HEK293 (cell line): Measurements from ENCODE around the gene RGS8.

Experiments used
- CTCF ChIA-PET: fragments of 350-600 bp; formaldehyde crosslinking; extraction: SDS; loops from one replicate; lab custom pipeline; 2021; ENCODE audit warnings: antibody characterized with exemption; lab: Yijun Ruan, JAX
- POLR2A ChIA-PET: fragments of 300-600 bp; formaldehyde crosslinking; extraction: SDS; loops from one replicate; lab custom pipeline; 2020; ENCODE audit warnings: antibody characterized with exemption, inconsistent platforms; lab: Yijun Ruan, JAX
- H3K27ac ChIP-seq: fragments of 200-500 bp; sonication (Bioruptor generic); 2 replicates; pipeline ENCODE4 v1.5.1; 2014; ENCODE audit warnings: low read depth, low read length, control low read depth, inconsistent platforms; ENCODE audit errors: extremely low read depth
- H3K36me3 ChIP-seq, 2 experiments: fragments of 200-500 bp in 1 of 2; sonication (Bioruptor generic) in 1 of 2; 1 replicate in 1 of 2; 2 replicates in 1 of 2; pipeline ENCODE4 v1.5.1; 2014 to 2017; ENCODE audit warnings: inconsistent platforms in 2 of 2, low read length in 2 of 2; ENCODE audit not compliant: control insufficient read depth in 2 of 2, insufficient read depth in 1 of 2
- H3K4me1 ChIP-seq: fragments of 200-500 bp; sonication (Bioruptor generic); 2 replicates; pipeline ENCODE4 v1.5.1; 2014; ENCODE audit warnings: mild to moderate bottlenecking, low read length, inconsistent platforms; ENCODE audit not compliant: control insufficient read depth, insufficient read depth
- H3K4me3 ChIP-seq: 2 replicates; pipeline ENCODE4 v1.5.1; 2011; ENCODE audit warnings: low read depth, mild to moderate bottlenecking, control low read depth, low read length, moderate library complexity
- H3K9me3 ChIP-seq: fragments of 200-500 bp; sonication (Bioruptor generic); 2 replicates; pipeline ENCODE4 v1.5.1; 2014; ENCODE audit warnings: low read depth, low read length, inconsistent platforms; ENCODE audit not compliant: control insufficient read depth, insufficient read depth
- GFI1B ChIP-seq: fragments of 450-650 bp; formaldehyde crosslinking; IDR thresholded peaks from 2 replicates; pipeline ENCODE4 v1.5.1; 2016; ENCODE audit warnings: missing biosample characterization, missing genetic modification characterization
- KLF10 ChIP-seq: fragments of 450-650 bp; IDR thresholded peaks from 2 replicates; pipeline ENCODE4 v1.5.1; 2018; ENCODE audit warnings: missing biosample characterization, mild to moderate bottlenecking, missing genetic modification characterization
- KLF16 ChIP-seq: fragments of 450-650 bp; formaldehyde crosslinking; IDR thresholded peaks from 2 replicates; pipeline ENCODE4 v1.5.1; 2017; ENCODE audit warnings: missing biosample characterization, missing genetic modification characterization
- SP2 ChIP-seq: fragments of 450-650 bp; formaldehyde crosslinking; IDR thresholded peaks from 2 replicates; pipeline ENCODE4 v1.5.1; 2016; ENCODE audit warnings: missing biosample characterization, missing genetic modification characterization
- YY2 ChIP-seq: fragments of 450-650 bp; formaldehyde crosslinking; IDR thresholded peaks from 2 replicates; pipeline ENCODE4 v1.5.1; 2016; ENCODE audit warnings: missing biosample characterization, missing genetic modification characterization
- ZNF16 ChIP-seq: fragments of 450-650 bp; formaldehyde crosslinking; IDR thresholded peaks from 2 replicates; pipeline ENCODE4 v1.5.1; 2016; ENCODE audit warnings: low read depth, missing biosample characterization, missing genetic modification characterization
- ZNF2 ChIP-seq: fragments of 450-650 bp; formaldehyde crosslinking; IDR thresholded peaks from 2 replicates; pipeline ENCODE4 v1.5.1; 2016; ENCODE audit warnings: missing biosample characterization, missing genetic modification characterization
- ZNF274 ChIP-seq, 2 experiments: fragments of 200-500 bp in 1 of 2; fragments of 450-650 bp in 1 of 2; sonication (Bioruptor generic) in 1 of 2; formaldehyde crosslinking in 1 of 2; IDR thresholded peaks; 2 replicates each; pipeline versions ENCODE4 v1.5.1 to v1.6.1; 2014 to 2016; ENCODE audit warnings: borderline replicate concordance in 1 of 2, inconsistent platforms in 1 of 2, low read length in 1 of 2, missing biosample characterization in 1 of 2, missing genetic modification characterization in 1 of 2
- ZNF416 ChIP-seq: fragments of 450-650 bp; formaldehyde crosslinking; IDR thresholded peaks from 2 replicates; pipeline ENCODE4 v1.5.1; 2016; ENCODE audit warnings: missing biosample characterization, missing genetic modification characterization
- ZNF776 ChIP-seq: fragments of 450-650 bp; formaldehyde crosslinking; IDR thresholded peaks from 2 replicates; pipeline ENCODE4 v1.5.0; 2017; ENCODE audit warnings: missing biosample characterization, missing genetic modification characterization, borderline replicate concordance
- ZNF785 ChIP-seq: fragments of 450-650 bp; formaldehyde crosslinking; IDR thresholded peaks from 2 replicates; pipeline ENCODE4 v1.5.1; 2016; ENCODE audit warnings: missing biosample characterization, missing genetic modification characterization
- ZNF830 ChIP-seq: fragments of 450-650 bp; IDR thresholded peaks from 2 replicates; pipeline ENCODE4 v1.5.0; 2018; ENCODE audit warnings: missing biosample characterization, missing genetic modification characterization, low read depth, mild to moderate bottlenecking, moderate library complexity
- TF ChIP-seq, protein P1 (sequence below): fragments of 450-650 bp; formaldehyde crosslinking; IDR thresholded peaks from 2 replicates; pipeline ENCODE4 v1.5.1; 2016; ENCODE audit warnings: missing biosample characterization, missing genetic modification characterization
- TF ChIP-seq, protein P2 (sequence below): fragments of 450-650 bp; formaldehyde crosslinking; IDR thresholded peaks from 2 replicates; pipeline ENCODE4; 2016; ENCODE audit warnings: missing biosample characterization, missing genetic modification characterization
- TF ChIP-seq, protein P3 (sequence below): fragments of 450-650 bp; formaldehyde crosslinking; IDR thresholded peaks from 2 replicates; pipeline ENCODE4 v1.5.1; 2017; ENCODE audit warnings: missing biosample characterization, missing genetic modification characterization
- TF ChIP-seq, protein P4 (sequence below): fragments of 450-650 bp; IDR thresholded peaks from 2 replicates; pipeline ENCODE4 v1.5.1; 2018; ENCODE audit warnings: missing biosample characterization, missing genetic modification characterization

Gene RGS8

GRCh38 chr1:182719553-182719952 is 35.2 kb upstream of the RGS8 start:
- CTCF ChIA-PET: interaction anchor here (0.7 to 1.6 kb wide), 2 partner anchors 63 to 312 kb away, joined by 3 to 4 read pairs; no protein-coding TSS in a partner anchor
- TF ChIP-seq, protein P1, sequence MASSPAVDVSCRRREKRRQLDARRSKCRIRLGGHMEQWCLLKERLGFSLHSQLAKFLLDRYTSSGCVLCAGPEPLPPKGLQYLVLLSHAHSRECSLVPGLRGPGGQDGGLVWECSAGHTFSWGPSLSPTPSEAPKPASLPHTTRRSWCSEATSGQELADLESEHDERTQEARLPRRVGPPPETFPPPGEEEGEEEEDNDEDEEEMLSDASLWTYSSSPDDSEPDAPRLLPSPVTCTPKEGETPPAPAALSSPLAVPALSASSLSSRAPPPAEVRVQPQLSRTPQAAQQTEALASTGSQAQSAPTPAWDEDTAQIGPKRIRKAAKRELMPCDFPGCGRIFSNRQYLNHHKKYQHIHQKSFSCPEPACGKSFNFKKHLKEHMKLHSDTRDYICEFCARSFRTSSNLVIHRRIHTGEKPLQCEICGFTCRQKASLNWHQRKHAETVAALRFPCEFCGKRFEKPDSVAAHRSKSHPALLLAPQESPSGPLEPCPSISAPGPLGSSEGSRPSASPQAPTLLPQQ (tag by site-specific recombination): no peak
- no peak for TF ChIP-seq YY2
- TF ChIP-seq ZNF16 (tag by site-specific recombination): no peak
- TF ChIP-seq KLF16 (tag by site-specific recombination): no peak
- TF ChIP-seq ZNF274 (IDR thresholded peaks at IDR 0.05; ENCODE audit: low read length): no peak
- no peak for TF ChIP-seq ZNF274 (tag by site-specific recombination; IDR thresholded peaks at IDR 0.05; ENCODE audit: borderline replicate concordance)
- no peak for TF ChIP-seq GFI1B (tag by site-specific recombination)
- TF ChIP-seq ZNF830 (tag by site-specific recombination): no peak
- no peak for TF ChIP-seq SP2 (tag by site-specific recombination)
- TF ChIP-seq, protein P2, sequence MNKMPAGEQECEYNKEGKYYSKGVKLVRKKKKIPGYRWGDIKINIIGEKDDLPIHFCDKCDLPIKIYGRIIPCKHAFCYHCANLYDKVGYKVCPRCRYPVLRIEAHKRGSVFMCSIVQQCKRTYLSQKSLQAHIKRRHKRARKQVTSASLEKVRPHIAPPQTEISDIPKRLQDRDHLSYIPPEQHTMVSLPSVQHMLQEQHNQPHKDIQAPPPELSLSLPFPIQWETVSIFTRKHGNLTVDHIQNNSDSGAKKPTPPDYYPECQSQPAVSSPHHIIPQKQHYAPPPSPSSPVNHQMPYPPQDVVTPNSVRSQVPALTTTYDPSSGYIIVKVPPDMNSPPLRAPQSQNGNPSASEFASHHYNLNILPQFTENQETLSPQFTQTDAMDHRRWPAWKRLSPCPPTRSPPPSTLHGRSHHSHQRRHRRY (tag by site-specific recombination): no peak
- TF ChIP-seq, all 188 proteins: peak for 0
- Histone ChIP-seq H3K9me3 (no peaks in the 10 kb centered on the region), H3K4me3 (no peak overlapping the region), H3K4me1 (no peaks in the 10 kb centered on the region), H3K36me3 (no peaks in the 10 kb centered on the region), H3K27ac (no peak overlapping the region)
- POLR2A ChIA-PET: no interaction called here

DNA sequence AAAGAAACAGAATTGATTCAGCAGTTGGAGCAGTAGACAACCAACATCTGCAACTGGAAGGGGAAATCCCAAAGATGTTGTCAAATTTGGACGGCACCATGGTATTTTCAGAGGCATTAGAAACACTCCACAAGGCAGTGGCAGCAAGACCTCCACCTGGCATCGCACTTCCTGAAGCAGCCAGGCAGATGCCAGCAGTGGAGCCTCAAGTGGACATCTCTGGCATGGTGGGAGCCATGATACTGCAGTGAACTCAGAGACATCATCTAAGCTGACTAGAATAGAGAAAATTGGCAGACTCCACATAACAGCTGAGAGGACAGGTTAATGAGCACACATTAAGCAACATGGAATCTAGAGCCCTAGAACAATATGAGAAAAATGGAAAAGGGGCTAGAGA is 33.9 kb upstream of the RGS8 start:
- H3K4me3 ChIP-seq: no peak overlapping the region
- POLR2A ChIA-PET: no interaction called here
- H3K4me1 ChIP-seq: no peaks in the 10 kb centered on the region
- TF ChIP-seq, protein P3, sequence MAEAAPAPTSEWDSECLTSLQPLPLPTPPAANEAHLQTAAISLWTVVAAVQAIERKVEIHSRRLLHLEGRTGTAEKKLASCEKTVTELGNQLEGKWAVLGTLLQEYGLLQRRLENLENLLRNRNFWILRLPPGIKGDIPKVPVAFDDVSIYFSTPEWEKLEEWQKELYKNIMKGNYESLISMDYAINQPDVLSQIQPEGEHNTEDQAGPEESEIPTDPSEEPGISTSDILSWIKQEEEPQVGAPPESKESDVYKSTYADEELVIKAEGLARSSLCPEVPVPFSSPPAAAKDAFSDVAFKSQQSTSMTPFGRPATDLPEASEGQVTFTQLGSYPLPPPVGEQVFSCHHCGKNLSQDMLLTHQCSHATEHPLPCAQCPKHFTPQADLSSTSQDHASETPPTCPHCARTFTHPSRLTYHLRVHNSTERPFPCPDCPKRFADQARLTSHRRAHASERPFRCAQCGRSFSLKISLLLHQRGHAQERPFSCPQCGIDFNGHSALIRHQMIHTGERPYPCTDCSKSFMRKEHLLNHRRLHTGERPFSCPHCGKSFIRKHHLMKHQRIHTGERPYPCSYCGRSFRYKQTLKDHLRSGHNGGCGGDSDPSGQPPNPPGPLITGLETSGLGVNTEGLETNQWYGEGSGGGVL (tag by site-specific recombination): no peak
- TF ChIP-seq KLF10 (tag by site-specific recombination): no peak
- no peak for TF ChIP-seq ZNF2 (tag by site-specific recombination)
- TF ChIP-seq ZNF776: no peak
- TF ChIP-seq ZNF785 (tag by site-specific recombination): no peak
- no peak for TF ChIP-seq ZNF416 (tag by site-specific recombination)
- TF ChIP-seq, protein P4, sequence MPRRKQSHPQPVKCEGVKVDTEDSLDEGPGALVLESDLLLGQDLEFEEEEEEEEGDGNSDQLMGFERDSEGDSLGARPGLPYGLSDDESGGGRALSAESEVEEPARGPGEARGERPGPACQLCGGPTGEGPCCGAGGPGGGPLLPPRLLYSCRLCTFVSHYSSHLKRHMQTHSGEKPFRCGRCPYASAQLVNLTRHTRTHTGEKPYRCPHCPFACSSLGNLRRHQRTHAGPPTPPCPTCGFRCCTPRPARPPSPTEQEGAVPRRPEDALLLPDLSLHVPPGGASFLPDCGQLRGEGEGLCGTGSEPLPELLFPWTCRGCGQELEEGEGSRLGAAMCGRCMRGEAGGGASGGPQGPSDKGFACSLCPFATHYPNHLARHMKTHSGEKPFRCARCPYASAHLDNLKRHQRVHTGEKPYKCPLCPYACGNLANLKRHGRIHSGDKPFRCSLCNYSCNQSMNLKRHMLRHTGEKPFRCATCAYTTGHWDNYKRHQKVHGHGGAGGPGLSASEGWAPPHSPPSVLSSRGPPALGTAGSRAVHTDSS: no peak
- H3K27ac ChIP-seq: no peak overlapping the region
- CTCF ChIA-PET: interaction anchor here (0.6 to 1.1 kb wide), 3 partner anchors 19 to 118 kb away, joined by 3 to 4 read pairs (median 3); no protein-coding TSS in a partner anchor
- H3K36me3 ChIP-seq: no peaks in the 10 kb centered on the region
- no peaks in the 10 kb centered on the region for H3K9me3 ChIP-seq
